Esophagus muscularis mucosa (tissue), 4 donors: Measurements from ENCODE around the gene RAI14.

Experiments used
- EP300 ChIP-seq: sonication (generic); formaldehyde crosslinking; IDR thresholded peaks from one replicate; pipeline ENCODE4 v1.6.1; 2017; ENCODE audit warnings: antibody characterized with exemption
- POLR2A ChIP-seq: fragments of 450-650 bp; IDR thresholded peaks from one replicate; pipeline ENCODE4 v1.6.1; 2017; ENCODE audit warnings: antibody characterized with exemption, moderate library complexity, mild to moderate bottlenecking, low read depth
- POLR2AphosphoS5 ChIP-seq, 2 donors: sonication (generic); formaldehyde crosslinking; IDR thresholded peaks; one replicate each; pipeline ENCODE4 v1.6.1; 2017; ENCODE audit warnings: antibody characterized with exemption in 2 of 2
- TF ChIP-seq, protein P1 (sequence below), 3 experiments: fragments of 200-600 bp in 2 of 3; fragments of 450-650 bp in 1 of 3; sonication (generic) in 2 of 3; IDR thresholded peaks; one replicate each; pipeline ENCODE4 v1.5.1; 2017 to 2019; ENCODE audit warnings: antibody characterized with exemption in 3 of 3, mild to moderate bottlenecking in 2 of 3, moderate library complexity in 1 of 3

- TF ChIP-seq, protein P1, sequence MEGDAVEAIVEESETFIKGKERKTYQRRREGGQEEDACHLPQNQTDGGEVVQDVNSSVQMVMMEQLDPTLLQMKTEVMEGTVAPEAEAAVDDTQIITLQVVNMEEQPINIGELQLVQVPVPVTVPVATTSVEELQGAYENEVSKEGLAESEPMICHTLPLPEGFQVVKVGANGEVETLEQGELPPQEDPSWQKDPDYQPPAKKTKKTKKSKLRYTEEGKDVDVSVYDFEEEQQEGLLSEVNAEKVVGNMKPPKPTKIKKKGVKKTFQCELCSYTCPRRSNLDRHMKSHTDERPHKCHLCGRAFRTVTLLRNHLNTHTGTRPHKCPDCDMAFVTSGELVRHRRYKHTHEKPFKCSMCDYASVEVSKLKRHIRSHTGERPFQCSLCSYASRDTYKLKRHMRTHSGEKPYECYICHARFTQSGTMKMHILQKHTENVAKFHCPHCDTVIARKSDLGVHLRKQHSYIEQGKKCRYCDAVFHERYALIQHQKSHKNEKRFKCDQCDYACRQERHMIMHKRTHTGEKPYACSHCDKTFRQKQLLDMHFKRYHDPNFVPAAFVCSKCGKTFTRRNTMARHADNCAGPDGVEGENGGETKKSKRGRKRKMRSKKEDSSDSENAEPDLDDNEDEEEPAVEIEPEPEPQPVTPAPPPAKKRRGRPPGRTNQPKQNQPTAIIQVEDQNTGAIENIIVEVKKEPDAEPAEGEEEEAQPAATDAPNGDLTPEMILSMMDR (IDR thresholded peaks at IDR 0.05), result no peak
- TF ChIP-seq POLR2A, result no peak
- no peak for TF ChIP-seq POLR2AphosphoS5 (IDR thresholded peaks at IDR 0.05)
- no peak for TF ChIP-seq EP300
Observed at GRCh38 chr5:34750206-34750605, 94.1 kb downstream of the RAI14 start.
